Fibroblast of pulmonary artery (primary cell): ENCODE results near the gene TTC28.
A peak's percentile ranks its signal among the peaks of the same experiment; 100 is the strongest.

ENCODE experiments used
- DNase-seq: peaks from one replicate; pipeline ENCODE4 v3.0.0-alpha.2; 2010; ENCODE audit warnings: low read depth
- H3K4me3 ChIP-seq: replicated peaks from 2 replicates; pipeline ENCODE4 v1.5.1; 2011; ENCODE audit warnings: low read depth, mild to moderate bottlenecking, control low read depth, low read length, moderate library complexity
- TF ChIP-seq, protein P1 (sequence below): IDR thresholded peaks from 2 replicates; pipeline ENCODE4 v1.5.1; 2011; ENCODE audit warnings: mild to moderate bottlenecking, control low read depth, low read length, inconsistent platforms; ENCODE audit errors: missing control alignments

The TTC28 gene

GRCh38 chr22:28419919-28420318, 259.7 kb downstream of the TTC28 start:
- no peak overlapping the region for H3K4me3 ChIP-seq
- TF ChIP-seq, protein P1, sequence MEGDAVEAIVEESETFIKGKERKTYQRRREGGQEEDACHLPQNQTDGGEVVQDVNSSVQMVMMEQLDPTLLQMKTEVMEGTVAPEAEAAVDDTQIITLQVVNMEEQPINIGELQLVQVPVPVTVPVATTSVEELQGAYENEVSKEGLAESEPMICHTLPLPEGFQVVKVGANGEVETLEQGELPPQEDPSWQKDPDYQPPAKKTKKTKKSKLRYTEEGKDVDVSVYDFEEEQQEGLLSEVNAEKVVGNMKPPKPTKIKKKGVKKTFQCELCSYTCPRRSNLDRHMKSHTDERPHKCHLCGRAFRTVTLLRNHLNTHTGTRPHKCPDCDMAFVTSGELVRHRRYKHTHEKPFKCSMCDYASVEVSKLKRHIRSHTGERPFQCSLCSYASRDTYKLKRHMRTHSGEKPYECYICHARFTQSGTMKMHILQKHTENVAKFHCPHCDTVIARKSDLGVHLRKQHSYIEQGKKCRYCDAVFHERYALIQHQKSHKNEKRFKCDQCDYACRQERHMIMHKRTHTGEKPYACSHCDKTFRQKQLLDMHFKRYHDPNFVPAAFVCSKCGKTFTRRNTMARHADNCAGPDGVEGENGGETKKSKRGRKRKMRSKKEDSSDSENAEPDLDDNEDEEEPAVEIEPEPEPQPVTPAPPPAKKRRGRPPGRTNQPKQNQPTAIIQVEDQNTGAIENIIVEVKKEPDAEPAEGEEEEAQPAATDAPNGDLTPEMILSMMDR, result no peak
- DNase-seq, result no peak

- no peak for DNase-seq
- TF ChIP-seq, protein P1, result no peak
- H3K4me3 ChIP-seq, result no peak overlapping the region
Measured at GRCh38 chr22:28418008-28418407, 261.6 kb downstream of the TTC28 start.

DNA sequence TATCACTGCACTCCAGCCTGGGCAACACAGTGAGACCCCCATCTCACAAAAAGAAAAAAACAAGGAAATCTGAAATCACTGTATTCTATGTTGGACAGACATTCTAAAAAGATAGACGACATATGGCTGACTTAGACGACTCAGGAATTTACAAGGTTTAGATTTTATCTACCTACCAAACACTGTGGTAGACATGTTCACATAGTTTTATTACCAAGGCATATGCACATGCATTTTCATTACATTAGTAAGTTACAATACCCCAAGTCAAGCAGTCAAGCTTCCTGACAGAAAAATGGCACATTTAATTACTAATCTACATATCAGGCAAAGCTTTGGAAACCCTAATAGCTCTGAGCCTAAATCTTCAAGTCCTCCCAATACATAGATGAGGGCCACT, 262.2 kb downstream of the TTC28 start:
- no peak overlapping the region for H3K4me3 ChIP-seq
- DNase-seq, result no peak
- TF ChIP-seq, protein P1, result no peak

- TF ChIP-seq, protein P1, result no peak
- no peak overlapping the region for H3K4me3 ChIP-seq
- DNase-seq, result no peak
Measured at GRCh38 chr22:28414913-28415312, 264.7 kb downstream of the TTC28 start.

DNA sequence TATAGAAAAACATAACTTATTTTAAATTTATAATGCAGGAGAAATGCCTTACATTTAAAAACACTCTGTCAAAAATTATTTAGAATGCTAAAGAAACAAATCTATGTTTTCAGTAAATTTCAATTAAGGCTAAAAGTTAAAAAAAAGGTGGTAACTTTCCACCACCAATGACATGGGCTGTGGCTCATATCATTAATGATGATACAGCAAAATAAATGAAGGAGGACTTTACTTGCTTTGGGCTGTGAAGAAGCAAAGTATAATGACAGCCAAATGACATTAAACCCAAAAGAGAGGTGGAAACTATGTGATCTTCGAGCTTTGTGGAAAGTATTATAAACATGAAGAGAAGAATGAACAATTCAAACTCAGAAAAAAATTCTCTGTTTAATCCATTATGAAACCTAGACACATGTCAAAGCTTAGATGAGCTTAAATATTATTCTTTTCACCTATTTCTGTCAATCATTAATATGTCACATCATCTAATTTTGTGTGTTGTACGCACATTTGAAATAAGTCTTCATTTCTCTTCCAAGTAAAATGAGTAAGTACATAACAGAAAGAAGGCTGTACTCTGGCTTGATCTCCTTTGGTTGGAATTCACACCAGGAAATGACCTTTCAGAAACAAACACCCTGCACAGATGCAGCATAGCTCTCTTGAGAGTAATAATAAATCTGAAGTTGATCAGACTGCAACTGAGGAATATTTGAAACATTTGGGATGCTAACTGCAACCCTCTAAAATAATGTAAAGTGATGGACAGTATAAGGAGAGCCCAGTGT, 265.8 kb downstream of the TTC28 start:
- peak; percentile 31 for DNase-seq
- TF ChIP-seq, protein P1, result no peak
- H3K4me3 ChIP-seq, result no peak overlapping the region

GRCh38 chr22:28412109-28412508, 267.5 kb downstream of the TTC28 start:
- TF ChIP-seq, protein P1, result no peak
- DNase-seq, result no peak
- H3K4me3 ChIP-seq, result no peak overlapping the region

GRCh38 chr22:28411125-28411524, 268.5 kb downstream of the TTC28 start:
- H3K4me3 ChIP-seq, result no peak overlapping the region
- TF ChIP-seq, protein P1, result no peak
- DNase-seq, result no peak
